Measurements from ENCODE around the gene GRIA4. TPM values are rescaled to one million over a fixed set of nuclear protein-coding genes. Genes with fewer than 3 reads are reported as not detected.

Gene GRIA4
- total RNA-seq, 1 experiment from 2014 or later = not detected

- Histone ChIP-seq H3K4me3 (ENCODE audit: low read depth, low read length, poor library complexity, severe bottlenecking) (no peak overlapping the region), H3K27ac (ENCODE audit: low read depth, low read length, poor library complexity, severe bottlenecking) (no peak overlapping the region), H3K9me3 (ENCODE audit: low read depth, low read length, poor library complexity, severe bottlenecking) (no peaks in the 10 kb centered on the region), H3K27me3 (replicated peaks; ENCODE audit: insufficient read depth, low read depth, low read length, poor library complexity) (peaks cover 84% of the 10 kb centered on the region), H3K4me1 (ENCODE audit: insufficient read depth, low read length, poor library complexity, severe bottlenecking) (peaks cover 6% of the 10 kb centered on the region), H3K36me3 (ENCODE audit: insufficient read depth, low read length, poor library complexity, severe bottlenecking) (no peaks in the 10 kb centered on the region)
- POLR2A ChIA-PET (ENCODE audit: low non-redundant PET) = no interaction called here
- intact Hi-C loops (cut with micrococcal nuclease; ENCODE audit: unreplicated experiment) = no loop called here
- TF ChIP-seq CTCF (conservative IDR thresholded peaks at IDR 0.05; ENCODE audit: low read depth, low read length) (no peak), EZH2 (IDR thresholded peaks at IDR 0.05; ENCODE audit: borderline replicate concordance, low read depth, low read length, poor library complexity, severe bottlenecking) (no peak)
- CTCF ChIA-PET = interaction anchor here (0.6 kb wide), 1 partner anchor 10 kb away, joined by 3 read pairs; no protein-coding TSS in a partner anchor
- no peak for DNase-seq (ENCODE audit: low spot score)
- no TSS peak for BruUV-seq (replicated peaks)
Observed at GRCh38 chr11:105610871-105611571, 1.1 kb downstream of the GRIA4 start.

DNA sequence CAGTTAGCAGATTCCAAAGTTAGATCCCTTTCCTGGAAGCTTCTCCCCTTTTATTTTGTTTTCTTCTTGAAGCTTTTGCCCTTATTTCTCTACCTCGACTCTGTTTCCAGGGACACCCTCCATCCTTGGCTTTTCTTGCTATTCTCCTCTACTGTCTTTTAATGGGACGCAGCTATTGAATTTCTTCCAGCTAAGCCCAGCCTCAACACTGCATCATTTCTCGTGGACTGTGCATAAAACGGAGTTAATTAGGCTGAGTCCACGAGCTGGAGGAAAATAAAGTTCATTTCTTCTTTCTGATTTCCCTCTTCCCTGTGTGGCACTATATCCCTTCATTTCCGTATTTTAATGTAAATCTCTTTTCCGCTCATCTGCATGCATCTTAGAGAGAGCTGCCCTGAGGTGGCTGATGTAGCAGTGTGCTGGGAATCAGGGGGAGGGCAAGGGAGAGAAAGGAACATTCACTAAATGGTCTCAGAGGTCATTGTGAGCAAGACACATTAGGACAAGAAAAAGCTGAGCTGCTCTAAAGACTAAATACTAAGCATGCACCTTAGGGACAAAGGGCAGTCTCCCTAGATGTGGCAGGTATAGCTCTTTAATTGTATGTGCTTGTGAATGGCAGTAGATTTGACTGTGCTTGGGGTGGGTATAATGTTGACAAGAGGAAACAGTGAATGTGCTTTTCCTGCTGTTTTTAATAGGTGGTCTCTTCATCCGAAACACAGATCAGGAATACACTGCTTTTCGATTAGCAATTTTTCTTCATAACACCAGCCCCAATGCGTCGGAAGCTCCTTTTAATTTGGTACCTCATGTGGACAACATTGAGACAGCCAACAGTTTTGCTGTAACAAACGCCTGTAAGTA lies 1.9 kb downstream of the GRIA4 start:
- no peaks in the 10 kb centered on the region for H3K36me3 ChIP-seq (ENCODE audit: insufficient read depth, low read length, poor library complexity, severe bottlenecking)
- intact Hi-C loops (cut with micrococcal nuclease; ENCODE audit: unreplicated experiment) = no loop called here
- no TSS peak for BruUV-seq (replicated peaks)
- peaks cover 79% of the 10 kb centered on the region for H3K27me3 ChIP-seq (replicated peaks; ENCODE audit: insufficient read depth, low read depth, low read length, poor library complexity)
- POLR2A ChIA-PET (ENCODE audit: low non-redundant PET) = no interaction called here
- no peak overlapping the region for H3K4me3 ChIP-seq (ENCODE audit: low read depth, low read length, poor library complexity, severe bottlenecking)
- CTCF ChIA-PET = interaction anchor here (0.6 kb wide), 1 partner anchor 9 kb away, joined by 3 read pairs; no protein-coding TSS in a partner anchor
- no peak for DNase-seq (ENCODE audit: low spot score)
- H3K27ac ChIP-seq (ENCODE audit: low read depth, low read length, poor library complexity, severe bottlenecking) = no peak overlapping the region
- TF ChIP-seq EZH2 (IDR thresholded peaks at IDR 0.05; ENCODE audit: borderline replicate concordance, low read depth, low read length, poor library complexity, severe bottlenecking) (no peak), CTCF (conservative IDR thresholded peaks at IDR 0.05; ENCODE audit: low read depth, low read length) (no peak)
- no peaks in the 10 kb centered on the region for H3K9me3 ChIP-seq (ENCODE audit: low read depth, low read length, poor library complexity, severe bottlenecking)
- H3K4me1 ChIP-seq (ENCODE audit: insufficient read depth, low read length, poor library complexity, severe bottlenecking) = peaks cover 6% of the 10 kb centered on the region

GRCh38 chr11:105612771-105613170 lies 2.9 kb downstream of the GRIA4 start:
- Histone ChIP-seq H3K27ac (ENCODE audit: low read depth, low read length, poor library complexity, severe bottlenecking) (no peak overlapping the region), H3K27me3 (replicated peaks; ENCODE audit: insufficient read depth, low read depth, low read length, poor library complexity) (peaks cover 69% of the 10 kb centered on the region), H3K4me3 (ENCODE audit: low read depth, low read length, poor library complexity, severe bottlenecking) (no peak overlapping the region), H3K9me3 (ENCODE audit: low read depth, low read length, poor library complexity, severe bottlenecking) (no peaks in the 10 kb centered on the region), H3K4me1 (ENCODE audit: insufficient read depth, low read length, poor library complexity, severe bottlenecking) (peaks cover 6% of the 10 kb centered on the region), H3K36me3 (ENCODE audit: insufficient read depth, low read length, poor library complexity, severe bottlenecking) (no peaks in the 10 kb centered on the region)
- no peak for TF ChIP-seq EZH2 (IDR thresholded peaks at IDR 0.05; ENCODE audit: borderline replicate concordance, low read depth, low read length, poor library complexity, severe bottlenecking)
- no peak for TF ChIP-seq CTCF (conservative IDR thresholded peaks at IDR 0.05; ENCODE audit: low read depth, low read length)
- intact Hi-C loops (cut with micrococcal nuclease; ENCODE audit: unreplicated experiment) = no loop called here
- BruUV-seq (replicated peaks) = no TSS peak
- POLR2A ChIA-PET (ENCODE audit: low non-redundant PET) = no interaction called here
- CTCF ChIA-PET = no interaction called here
- DNase-seq (ENCODE audit: low spot score) = no peak

Measured in A673 (cell line).